Astrocyte of the cerebellum (primary cell): ENCODE measurements around the gene RHBG.

Experiments
- DNase-seq: peaks from one replicate; pipeline ENCODE4 v3.0.0-alpha.2; 2011; ENCODE audit warnings: low read depth
- H3K4me3 ChIP-seq: 2 replicates; pipeline ENCODE4 v1.5.1; 2011; ENCODE audit warnings: mild to moderate bottlenecking, low read depth, low read length, moderate library complexity
- in situ Hi-C: cut with HindIII; loops from 2 replicates; pipeline ENCODE4 v1.10.0; 2017; ENCODE audit warnings: low sequenced_read_pairs
- TF ChIP-seq, protein P1 (sequence below): IDR thresholded peaks from 2 replicates; pipeline ENCODE4 v1.5.1; 2012; ENCODE audit warnings: low read length, low read depth, moderate library complexity, mild to moderate bottlenecking; ENCODE audit errors: missing control alignments

The RHBG gene

DNA sequence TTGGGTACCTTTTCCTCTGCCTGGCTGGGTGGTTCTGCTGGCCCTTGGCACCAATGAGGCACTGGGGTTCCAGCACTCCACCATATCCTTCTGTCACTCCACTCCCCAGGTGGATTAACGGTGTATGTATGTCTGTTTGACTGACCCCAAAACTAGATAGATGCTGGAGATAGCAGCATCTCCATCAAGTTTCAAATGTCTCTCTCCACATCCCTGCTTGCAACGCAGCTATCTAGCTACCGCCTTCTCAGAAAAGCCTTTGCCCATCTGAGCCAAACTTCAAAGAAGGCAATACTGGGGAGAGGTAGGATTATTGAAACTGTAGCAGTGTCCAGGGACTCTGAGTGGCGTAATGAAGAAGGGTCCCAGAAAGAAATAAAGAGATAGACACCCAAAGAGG is 64.0 kb downstream of the RHBG start:
- no peak for DNase-seq
- in situ Hi-C loops, result loop anchor here (5.0 kb wide), 1 partner anchor 61 kb away; no protein-coding TSS in a partner anchor
- TF ChIP-seq, protein P1, sequence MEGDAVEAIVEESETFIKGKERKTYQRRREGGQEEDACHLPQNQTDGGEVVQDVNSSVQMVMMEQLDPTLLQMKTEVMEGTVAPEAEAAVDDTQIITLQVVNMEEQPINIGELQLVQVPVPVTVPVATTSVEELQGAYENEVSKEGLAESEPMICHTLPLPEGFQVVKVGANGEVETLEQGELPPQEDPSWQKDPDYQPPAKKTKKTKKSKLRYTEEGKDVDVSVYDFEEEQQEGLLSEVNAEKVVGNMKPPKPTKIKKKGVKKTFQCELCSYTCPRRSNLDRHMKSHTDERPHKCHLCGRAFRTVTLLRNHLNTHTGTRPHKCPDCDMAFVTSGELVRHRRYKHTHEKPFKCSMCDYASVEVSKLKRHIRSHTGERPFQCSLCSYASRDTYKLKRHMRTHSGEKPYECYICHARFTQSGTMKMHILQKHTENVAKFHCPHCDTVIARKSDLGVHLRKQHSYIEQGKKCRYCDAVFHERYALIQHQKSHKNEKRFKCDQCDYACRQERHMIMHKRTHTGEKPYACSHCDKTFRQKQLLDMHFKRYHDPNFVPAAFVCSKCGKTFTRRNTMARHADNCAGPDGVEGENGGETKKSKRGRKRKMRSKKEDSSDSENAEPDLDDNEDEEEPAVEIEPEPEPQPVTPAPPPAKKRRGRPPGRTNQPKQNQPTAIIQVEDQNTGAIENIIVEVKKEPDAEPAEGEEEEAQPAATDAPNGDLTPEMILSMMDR, result no peak
- no peak overlapping the region for H3K4me3 ChIP-seq

GRCh38 chr1:156433602-156434001 is 64.6 kb downstream of the RHBG start:
- in situ Hi-C loops, result loop anchor here (5.0 kb wide), 1 partner anchor 61 kb away; no protein-coding TSS in a partner anchor

More at GRCh38 chr1:156433602-156434001, 64.6 kb downstream of the RHBG start:
- H3K4me3 ChIP-seq, result no peak overlapping the region
- TF ChIP-seq, protein P1, result no peak
- DNase-seq, result no peak
